HK-2 (cell line): Measurements from ENCODE around the gene CTDSPL.
"Not testable (repeated sequence)": the region's sequence is repeated elsewhere in the genome, so short reads cannot be mapped to it uniquely, and the experiment has no call there.

Experiments used
- DNase-seq: peaks from one replicate; pipeline ENCODE4 v3.0.0-alpha.2; 2018; ENCODE audit not compliant: unreplicated experiment

The CTDSPL gene

DNA sequence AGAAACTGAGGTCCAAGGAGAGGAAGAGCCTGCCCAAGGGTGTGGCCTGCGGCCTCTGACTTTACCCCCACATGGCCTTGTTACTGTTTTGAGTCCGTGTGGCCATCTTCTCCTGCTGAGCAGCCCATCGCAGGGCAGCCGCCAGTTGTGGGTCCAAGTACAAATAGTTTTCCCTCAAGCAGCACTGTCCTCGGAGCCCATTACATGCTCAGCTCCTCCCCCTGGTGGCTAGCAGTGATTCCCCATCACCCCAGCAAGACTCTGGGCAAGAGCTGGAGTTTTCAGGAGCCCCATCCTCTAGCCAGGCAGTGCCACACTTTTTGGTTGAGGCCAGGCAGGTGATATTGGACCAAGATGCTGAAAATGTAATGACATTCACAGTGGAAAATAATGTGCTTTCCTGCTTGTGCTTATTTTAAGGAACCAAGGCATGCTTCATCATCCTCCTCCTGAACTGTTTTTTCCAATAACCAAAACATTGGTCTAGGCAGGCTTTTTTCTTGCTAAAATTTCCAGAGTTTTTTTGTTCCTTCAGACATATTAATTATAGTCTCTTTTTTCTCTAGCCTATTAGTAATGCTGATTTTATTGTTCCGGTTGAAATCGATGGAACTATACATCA lies 105.7 kb downstream of the CTDSPL start:
- DNase-seq: peak; percentile 36

DNA sequence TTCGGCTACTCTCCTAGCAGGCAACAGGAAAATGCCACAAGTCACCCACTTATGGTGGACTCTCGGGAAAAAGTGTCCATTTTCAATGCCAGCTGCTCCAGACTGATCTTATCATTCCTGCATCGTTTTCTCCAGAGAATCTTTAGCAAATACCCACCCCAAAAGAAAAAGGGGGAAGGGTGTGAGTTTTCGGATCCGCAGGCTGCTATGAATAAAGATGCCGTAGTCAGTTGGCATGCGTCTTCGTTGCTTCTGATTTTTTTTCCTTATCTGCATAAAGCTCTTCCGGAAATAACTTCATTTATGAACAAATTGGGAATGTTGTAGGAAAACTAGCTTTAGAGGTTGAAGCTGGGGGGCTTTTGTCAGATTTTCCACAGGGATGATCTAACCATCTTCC lies 106.5 kb downstream of the CTDSPL start:
- DNase-seq: no peak

DNA sequence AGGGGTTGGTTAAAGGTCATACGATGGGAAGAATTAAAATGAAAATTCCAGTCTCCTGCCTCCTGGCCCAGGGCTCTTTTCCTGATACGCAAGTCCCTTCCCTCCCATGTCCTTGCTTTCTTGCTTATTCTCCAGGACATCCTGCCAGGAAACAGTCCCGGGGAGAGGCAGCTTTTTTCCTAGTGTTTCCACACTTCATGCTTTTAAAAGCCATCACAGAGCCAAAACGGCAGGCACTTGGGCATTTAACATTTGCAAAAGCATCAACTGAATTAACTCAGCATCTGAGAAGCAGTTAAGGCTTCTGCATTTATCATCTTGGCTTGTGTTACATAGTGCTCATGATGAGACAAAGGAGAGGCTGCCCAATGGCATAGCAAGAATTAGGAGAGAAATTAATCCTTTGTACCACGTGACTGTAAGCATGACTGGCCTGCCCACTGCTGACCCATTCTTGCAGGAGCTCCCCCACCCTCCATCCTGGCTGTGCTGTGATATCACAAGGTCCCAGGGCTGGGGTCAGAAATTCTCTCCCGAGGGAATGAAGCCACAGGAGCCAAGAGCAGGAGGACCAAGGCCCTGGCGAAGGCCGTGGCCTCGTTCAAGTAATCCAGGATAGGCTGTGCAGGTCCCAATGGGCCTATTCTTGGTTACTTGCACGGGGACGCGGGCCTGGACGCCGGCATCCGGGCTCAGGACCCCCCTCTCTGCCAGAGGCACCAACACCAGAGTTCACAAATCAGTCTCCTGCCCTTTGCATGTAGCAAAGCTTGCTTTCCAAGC lies 107.3 kb downstream of the CTDSPL start:
- DNase-seq: no peak

DNA sequence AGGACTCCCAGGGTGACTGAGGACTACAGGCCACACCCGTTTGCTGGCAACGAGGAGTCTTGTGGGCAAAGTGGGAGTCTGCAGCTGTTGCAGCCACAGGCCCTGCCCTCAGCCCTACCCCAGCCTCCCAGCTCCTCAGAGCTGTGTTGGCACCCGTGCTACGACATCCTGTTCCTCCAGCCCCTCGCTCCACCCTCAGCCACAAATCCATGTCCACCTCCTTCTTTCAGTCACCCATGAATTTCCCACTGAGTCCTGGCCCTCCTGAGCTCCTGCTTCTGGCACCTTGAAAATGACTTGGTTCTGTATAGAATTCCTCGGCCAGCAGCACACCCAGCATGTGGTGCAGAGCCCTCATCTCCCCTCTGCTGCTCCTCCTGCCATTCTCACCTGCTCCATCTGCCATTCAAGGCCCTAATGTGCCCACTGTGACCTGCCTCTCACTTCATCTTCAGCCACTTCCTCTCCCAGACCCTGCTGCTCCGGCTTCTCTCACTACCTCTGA lies 108.0 kb downstream of the CTDSPL start:
- no peak for DNase-seq

DNA sequence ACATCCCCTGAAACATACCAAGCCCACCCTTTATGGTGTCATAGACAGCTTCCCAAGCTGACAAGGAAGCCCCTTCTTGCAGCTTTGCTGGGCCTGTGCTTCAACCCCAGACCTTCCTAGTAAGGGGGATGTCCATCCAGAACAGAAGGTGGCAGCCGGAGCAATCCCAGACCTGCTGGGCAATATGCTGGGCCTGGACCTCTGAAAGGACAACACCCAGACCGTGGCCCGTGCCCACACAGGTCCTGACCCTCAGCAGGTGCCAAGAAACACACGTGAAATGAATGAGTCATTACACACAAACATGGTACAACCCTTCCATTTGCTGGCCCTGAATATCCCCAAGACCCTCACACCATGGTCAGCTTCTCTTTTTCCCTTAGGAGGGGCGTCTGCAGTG lies 109.1 kb downstream of the CTDSPL start:
- no peak for DNase-seq

DNA sequence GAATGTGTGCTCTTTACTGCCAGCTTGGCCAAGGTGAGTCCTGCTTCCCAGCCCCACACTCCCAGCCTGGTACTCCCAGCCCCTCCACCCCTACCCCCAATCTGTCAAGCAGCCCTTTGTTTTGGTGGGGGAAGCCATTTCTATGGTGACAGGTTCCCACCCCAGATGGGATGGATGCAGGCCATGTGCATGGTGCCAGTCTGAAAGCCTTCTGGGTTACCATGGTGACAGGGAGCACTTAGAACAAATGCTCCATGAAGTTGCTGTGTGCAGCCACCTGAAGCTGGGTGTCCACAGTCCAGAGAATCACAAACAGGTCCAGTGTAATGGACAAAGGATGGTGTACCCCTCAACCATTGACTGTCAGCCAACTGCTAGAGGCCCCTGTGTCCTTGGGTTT lies 109.8 kb downstream of the CTDSPL start:
- DNase-seq: no peak

DNA sequence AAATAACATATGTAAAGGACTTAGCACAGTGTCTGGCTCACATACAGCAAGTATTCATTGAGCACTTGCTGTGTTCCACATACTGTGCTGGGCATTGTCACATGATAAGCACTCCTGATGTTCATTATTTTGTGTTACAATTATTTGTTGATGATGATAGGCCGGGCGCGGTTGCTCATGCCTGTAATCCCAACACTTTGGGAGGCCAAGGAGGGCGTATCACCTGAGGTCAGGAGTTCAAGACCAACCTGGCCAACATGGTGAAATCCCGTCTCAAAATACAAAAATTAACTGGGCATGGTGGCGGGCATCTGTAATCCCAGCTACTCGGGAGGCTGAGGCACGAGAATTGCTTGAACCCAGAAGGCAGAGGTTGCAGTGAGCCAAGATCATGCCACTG lies 110.4 kb downstream of the CTDSPL start:
- DNase-seq: not testable (repeated sequence)

DNA sequence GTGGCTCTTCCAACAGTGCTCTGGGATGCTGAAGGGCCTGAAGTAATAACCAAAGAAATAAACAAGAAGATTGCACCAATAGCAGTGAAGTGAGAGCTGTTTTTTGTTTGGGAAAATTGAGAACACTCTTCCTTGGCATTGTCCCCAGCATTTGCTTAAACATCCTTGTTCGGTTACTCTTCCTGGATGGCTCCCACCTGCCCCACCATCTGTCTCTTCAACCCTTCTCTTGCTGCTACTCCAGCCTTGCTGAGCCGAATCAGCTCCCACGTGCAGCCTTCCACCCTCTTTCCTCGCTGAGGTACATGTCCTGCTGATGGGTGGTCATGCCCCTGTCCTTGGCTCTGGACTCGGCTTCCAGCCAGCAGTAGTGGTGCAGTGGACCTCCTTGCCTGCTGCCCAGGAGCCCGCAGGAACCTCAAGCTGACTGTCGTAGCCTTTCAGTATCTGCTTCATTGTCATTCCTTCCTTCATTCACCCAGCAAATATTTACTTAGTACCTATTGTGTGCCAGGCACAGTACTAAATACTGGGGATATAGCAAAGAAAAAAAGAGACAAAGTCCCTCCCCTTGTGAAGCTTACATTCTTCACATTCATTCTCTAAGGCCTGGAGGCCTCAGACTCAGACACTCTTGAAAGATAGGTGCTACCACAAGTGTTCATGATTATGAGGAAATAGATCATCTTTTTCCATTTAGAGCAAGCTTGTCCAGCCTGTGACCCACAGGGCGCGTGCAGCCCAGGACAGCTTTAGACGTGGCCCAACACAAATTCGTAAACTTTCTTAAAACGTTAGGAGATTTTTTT lies 111.8 kb downstream of the CTDSPL start:
- DNase-seq: no peak

DNA sequence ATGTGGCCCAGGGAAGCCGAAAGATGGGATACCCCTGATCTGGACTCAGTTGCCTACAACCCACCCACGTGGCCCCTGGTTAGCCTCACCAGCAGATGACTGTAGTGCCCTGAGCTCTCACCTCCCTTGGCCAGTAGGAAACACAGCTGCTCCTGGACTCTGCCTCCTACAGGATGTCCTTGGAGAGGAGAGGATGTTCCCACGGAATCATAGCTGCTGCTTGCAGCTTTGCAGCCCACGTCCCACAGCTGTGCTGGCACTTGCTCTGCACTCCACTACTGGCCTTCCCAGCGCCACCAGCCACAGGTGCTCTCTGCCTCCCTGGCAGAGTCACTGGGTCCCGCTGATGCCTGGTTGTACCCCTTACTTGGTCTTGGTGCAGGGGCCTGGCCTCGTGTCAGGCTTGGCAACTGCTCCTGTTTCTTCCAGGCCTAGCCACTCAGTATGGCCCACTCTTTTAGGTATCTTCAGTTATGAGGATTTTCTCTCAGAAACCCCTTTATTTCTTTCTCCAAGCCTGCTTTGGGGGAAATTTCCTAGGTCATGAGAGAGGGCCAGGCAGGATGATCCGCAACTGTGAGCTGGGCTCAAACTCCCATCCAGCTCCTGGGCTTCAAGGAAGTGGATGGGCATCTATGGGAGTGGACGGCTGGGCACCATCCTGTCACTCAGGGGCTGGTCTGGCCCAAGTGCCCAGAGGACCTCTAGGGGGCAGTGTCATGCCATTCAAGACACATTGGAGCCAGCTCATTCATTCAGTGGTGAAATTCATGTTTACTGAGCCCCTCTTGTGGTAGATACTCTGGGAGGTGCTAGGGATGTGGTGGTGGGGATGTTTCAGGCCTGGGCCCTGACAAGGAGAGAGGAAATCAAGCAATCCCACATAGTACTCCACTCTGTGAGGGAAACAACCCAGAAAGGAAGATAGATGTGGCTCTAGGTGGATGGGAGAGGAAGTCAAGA lies 112.7 kb downstream of the CTDSPL start:
- peak; percentile 35 for DNase-seq

DNA sequence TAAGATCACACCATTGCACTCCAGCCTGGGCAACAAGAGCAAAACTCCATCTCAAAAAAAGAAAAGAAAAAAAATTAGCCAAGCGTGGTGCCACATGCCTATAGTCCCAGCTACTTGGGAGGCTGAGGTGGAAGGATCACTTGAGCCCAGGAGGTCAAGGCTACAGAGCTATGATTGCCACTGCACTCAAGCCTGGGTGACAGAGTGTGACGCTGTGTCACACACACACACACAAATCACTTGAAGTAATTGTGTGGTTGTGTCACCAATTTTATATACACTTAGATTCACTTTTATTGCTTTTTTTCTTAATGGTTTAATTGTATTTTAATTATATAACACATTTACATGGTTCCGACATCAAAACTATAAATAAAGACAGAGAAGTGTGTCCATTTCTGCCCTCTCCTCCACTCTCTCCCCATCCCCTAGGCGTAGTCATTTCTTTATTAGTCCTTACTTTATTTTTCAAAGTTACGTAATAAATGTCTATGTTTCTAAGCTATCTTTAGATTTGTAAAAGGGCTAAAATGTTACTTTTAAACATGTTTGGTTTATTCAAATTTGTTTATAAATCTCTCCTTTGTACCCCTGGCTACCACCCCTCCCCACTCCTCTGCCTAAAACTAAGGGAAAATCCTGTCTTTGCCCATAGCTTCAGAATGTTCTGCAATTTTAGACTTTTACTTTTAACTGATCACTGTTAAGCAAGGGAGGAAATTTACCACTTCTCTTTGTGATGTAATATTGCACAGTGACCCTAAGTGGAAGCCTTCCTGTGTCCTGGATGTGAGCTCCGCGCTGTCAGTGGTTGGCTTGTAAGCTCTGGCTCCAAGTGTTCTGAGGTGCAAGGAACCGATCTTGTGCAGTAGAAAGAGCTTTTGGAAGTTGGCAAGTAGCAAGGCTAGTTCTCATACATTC lies 118.1 kb downstream of the CTDSPL start:
- no peak for DNase-seq

DNA sequence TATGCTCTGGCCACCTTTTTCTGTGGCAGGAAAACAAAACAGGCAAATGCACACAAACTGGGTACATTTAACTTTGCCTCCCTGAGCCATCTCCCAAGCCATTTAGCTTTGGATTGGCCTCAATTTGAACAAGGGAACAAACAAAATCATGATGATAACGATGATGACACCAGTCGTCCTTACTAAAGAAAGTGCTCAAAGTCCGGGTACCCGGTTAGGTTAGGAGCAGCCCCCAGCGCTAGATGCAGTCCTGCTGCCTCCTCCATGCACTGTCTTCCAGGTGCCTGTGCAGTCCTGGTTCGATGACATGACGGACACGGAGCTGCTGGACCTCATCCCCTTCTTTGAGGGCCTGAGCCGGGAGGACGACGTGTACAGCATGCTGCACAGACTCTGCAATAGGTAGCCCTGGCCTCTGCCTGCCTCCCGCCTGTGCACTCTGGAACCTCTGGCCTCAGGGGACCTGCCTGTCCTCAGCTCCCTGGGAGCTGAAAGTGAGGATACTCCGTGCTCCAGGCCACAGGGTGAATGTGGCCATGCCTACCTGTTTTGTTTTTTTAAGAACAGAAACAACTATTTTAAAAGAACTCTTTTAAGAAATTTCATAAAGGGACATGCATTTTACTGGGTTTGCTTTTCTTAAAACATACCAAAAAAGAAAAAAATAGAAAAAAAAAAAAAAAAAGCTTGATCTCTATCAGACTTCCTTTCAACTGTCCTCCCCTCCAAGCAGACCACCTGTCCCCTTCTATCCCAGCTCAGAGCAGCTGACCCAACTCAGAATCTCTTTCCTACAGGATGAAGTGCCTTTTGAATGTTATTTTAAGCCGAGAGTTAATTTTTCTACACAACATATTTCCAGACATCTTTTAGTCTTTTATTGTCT lies 119.0 kb downstream of the CTDSPL start:
- no peak for DNase-seq

DNA sequence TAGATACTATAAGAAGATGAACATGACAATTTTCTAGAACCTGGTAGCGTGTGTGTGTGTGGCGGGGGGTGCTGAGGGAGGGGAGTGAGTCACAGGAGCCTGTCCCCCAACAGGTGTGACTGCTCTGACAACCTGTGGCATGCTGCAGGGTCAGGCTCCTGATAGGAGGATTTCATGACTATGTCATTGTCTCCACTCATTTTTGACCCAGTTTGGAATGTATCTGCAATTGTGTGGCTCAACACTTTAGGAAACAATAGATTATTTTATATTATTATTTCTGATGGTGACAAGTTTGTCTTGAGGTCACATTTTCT lies 119.6 kb downstream of the CTDSPL start:
- no peak for DNase-seq

DNA sequence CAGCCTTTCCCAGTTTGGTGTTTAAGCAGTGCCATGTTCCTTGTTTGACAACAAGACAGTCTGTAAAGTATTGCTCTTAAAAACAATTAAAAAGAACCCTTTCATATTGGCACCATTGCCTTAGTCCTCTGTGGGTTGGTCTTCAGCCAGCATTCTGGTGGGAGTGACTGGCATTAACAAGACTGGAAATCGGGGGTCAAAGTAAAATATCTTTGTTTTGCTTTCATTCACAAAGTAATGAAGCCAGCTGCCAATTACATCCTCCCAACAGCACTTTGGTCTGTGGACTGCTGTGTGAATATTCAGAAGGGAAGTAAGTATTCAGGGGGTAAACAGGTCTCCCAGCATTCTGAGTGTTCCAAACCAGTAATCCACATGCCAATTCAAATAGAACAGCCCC lies 120.7 kb downstream of the CTDSPL start:
- no peak for DNase-seq

DNA sequence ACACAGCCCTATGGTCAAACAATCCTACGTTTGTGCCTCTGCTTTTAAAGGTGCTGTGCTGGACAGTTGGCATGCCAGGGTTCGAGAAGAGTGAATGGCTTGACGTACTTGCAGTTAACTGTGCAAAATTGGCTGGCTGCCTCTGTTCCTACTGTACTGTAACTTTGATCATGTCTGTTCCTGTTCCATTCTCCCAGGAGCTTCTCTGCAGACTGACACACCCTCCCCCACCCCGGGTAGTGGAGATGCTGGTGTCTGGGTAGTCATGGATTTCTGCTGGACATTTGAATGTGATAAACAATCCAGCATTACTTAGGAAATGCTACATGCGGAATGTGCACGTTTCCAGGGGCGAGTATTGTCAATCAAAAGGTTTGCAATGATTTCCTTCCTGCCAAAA lies 122.4 kb downstream of the CTDSPL start:
- no peak for DNase-seq

DNA sequence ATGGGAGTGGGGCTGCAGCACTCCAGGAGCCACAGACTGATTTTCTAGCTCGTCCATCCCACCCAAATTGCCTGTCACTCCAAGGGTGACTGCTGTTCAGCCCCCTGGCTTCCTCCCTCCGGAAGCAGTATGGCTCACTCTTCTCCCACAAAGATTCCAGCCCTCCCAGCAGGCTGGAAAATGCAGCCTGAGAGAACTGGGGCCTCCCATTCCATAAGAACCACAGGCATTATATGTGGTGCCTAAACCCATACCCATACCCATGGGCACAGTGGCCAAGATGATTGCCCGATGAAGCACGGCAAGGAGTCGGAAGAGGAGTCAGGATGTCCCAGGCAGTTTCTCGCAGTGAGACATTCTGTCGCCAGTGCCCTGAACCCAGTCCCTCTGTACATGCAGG lies 122.9 kb downstream of the CTDSPL start:
- no peak for DNase-seq

DNA sequence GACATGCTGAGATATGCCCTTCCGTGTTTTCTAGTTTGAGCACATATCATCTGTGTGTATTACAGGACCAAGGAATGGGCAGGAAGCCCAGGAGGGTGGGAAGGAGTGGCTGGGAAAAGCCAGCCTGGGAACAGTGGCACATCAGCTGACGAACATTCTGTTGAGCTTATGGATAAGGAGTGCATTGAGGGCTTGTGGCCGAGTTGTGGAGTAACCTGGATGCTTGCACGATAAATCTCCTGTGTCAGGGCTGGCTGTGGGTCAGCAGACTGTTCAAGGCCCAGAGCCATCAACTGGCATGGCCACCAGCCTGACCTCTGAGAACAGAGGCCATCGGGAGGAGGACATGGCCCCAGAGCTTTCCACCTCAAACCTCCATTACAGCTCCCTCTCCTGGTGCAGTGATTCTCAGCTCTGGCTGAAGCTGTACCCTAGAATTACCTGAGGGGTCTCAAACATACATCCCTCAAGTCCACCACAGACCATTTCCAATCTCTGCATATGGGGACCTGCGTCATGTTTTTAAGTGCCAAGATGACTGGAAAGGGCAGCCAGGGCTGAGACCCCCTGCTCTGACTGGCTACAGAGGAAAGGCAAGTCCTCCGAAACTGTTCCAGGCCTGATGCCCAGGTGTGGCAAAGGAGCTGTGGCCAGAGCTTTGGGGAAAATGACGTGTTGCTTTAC lies 124.1 kb downstream of the CTDSPL start:
- no peak for DNase-seq

DNA sequence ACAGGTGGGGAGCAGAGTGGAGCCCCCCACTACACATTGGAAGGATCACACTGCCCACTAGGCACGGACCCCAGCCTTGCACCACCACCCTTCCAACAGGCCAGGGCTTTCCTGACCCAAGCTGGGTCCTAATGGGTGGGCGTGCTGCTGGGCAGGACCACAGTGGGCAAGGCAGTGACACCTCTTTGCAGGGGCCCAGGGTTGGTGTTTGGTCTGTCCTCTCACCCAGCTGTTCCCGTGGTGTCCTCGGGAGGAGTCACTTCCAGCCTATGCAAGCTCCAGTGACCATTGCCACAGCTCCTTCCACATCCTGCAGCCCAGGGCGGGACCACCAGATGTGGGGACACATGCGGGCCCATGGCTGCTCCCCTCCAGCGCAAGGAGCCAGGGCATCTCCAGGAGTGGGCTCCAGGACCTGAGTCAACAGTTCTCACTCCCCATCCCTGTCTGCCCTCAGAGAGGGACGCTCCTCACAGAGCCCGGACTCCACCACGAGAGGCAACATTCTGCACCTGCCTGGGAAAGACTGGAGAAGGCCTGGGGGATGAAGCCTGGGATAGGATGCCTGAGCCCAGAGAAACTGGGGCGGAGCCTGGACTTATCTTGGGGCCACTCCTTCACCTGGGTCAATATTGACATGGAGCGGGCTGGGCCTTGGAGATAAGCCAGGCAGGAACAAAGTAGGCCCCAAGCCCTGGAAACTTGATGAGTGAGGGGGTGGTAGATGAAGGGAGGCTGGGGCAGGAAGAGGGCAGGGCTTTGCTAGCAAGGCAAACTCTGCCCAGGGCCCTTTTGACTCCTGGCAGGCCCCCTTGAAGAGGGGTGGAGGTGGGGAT lies 125.0 kb downstream of the CTDSPL start:
- no peak for DNase-seq

DNA sequence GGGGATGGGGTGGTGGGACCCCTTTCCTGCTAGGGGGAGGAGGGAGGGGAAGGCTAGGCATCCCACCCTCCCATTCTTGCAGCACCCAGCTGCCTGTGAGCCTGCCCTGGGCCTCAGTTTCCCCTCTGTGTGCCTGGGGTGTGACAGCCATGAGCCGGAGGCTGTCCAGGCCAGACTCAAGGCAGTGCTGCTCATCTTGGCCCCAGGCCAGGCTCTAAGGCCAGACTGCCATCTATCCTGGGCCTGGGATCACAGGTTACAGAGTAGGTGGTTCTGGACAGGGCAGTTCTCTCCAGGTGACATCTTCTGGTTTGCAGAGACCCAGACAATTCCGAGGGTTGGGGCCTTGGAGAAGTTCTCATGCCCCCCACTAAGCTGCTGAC lies 125.6 kb downstream of the CTDSPL start:
- no peak for DNase-seq
